SW480 (cell line): ENCODE measurements around the gene HRAS.

Source experiments
- DNase-seq: peaks from one replicate; pipeline ENCODE4 v3.0.0-alpha.2; 2016; ENCODE audit warnings: low spot score

Gene HRAS

DNA sequence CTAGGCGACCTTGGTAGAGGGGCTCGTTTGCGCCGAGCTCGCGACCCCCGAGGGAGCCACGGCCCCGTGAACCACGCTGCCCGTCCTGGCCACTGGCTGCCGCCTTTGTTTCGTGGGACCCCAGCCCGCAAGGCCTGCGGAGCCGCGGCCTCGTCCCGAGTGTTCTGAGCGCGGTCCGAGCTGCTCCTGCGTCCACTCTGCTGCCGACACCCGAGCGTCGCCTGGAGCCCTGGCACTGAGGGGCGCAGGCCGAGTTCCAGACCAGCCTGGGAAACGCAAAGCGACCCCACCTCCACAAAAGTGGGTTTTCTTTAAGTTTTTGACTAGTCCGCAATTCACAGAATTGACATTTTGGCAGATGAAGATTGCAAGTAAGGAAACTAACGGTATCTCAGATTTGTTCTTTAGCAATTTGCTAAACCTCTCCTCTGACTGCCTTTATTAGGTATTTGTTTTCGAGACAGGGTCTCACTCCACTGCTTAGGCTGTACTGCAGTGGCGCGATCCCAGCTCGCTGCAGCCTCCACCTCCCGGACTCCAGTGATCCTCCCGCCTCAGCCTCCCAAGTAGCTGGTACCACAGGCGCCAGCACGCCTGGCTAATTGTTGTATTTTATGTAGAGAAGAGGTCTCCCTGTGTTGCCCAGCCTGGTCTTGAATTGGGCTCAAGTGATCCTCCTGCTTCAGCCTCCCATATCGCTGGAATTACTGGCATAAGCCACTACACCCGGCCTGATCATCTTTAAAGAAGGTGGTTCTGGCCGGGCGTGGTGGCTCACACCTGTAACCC, 27.5 kb downstream of the HRAS start:
- no peak for DNase-seq

DNA sequence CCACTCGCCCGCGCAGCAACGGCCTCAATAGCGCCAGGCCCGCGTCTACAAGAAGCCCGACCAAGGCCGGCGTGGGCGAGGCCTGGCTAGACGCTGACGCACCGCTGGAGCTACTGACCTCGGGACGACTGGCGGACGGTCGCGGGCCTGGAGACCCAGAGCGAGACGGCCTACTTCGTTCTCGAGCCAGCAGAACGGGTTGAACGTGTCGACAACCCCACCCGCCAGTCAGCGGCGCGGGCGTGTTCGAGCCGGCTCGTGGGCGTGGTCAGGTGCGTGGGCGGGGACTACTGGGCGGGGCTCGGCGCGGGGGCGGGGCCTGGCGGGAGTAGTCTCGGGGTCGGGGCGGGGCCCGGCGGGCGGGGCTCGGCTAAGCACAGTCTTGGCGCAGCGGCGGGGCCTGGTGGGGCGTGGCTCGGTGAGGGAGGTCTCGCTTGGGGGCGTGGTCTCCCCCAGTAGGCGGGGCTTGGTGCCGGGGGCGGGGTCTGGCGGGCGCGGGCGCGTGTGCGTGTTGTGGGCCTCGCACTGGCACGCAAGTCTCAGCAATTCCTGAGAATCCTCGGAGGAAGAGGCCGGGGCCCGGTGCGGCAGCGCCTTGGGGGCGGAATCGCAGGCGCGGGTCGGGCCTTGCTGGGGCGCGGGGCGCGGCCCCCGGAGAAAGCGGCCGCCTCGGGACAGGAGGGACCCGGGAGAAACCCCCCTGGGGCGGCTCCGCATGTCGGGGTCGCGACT, 28.2 kb downstream of the HRAS start, which contains the start of gene RNH1:
TSS of gene RNH1 (minus strand) at position 248 of the 732 bp plus-strand sequence. CDS start 5,080 bp downstream, outside the sequence.
- DNase-seq: peak; percentile 78

DNA sequence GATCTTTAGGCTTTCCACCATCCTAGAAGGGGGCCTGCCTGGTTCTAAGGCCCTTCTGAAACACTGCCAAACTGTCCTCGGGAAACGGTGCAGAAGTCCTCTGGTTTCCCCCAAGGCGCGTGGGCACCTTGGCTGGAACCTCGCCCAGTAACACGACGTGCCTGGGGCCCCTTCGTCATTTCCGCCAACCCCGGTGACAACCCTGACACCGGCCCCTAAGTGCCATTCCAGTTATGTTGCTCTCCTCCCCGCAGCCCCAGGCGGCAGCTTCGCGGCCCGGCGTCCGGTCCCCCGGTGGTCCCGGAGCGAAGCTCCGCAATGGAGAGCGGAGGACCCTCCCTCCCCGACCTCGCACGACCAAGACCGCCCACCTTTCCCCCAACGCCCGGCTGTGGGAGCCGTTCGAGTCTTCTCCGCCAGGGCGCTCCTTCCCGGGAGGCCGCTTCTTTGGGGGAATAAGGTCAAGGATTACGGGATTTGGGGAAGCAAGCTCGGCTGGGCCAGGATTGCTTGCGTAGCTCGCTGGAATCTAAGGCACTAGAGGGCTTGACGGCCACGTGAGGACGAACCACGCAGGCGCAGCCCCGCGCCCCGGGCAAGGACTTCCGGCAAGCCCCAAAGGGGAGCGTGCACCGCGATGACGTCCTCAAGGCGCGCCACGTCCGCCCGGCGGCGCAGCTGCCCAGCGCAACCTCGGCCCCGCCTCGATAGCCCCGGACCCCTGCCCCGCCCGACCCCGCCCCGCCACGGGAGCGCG, 29.0 kb downstream of the HRAS start:
- DNase-seq: peak; percentile 92

DNA sequence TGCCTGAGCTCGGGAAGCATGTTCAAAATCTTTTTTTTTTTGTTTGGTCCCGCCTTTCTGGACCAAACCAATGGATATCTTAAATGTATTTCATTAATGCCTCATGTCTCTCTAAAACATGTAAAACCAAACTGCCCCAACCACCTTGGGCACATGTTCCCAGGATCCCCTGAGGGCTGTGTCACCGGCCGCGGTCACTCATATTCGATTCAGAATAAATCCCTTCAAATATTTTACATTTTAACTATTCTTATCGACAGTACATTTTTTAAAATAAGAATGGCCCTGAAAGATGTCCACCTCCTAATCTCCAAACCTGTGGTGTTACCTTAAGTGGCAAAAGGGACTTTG, 30.4 kb downstream of the HRAS start:
- DNase-seq: no peak

DNA sequence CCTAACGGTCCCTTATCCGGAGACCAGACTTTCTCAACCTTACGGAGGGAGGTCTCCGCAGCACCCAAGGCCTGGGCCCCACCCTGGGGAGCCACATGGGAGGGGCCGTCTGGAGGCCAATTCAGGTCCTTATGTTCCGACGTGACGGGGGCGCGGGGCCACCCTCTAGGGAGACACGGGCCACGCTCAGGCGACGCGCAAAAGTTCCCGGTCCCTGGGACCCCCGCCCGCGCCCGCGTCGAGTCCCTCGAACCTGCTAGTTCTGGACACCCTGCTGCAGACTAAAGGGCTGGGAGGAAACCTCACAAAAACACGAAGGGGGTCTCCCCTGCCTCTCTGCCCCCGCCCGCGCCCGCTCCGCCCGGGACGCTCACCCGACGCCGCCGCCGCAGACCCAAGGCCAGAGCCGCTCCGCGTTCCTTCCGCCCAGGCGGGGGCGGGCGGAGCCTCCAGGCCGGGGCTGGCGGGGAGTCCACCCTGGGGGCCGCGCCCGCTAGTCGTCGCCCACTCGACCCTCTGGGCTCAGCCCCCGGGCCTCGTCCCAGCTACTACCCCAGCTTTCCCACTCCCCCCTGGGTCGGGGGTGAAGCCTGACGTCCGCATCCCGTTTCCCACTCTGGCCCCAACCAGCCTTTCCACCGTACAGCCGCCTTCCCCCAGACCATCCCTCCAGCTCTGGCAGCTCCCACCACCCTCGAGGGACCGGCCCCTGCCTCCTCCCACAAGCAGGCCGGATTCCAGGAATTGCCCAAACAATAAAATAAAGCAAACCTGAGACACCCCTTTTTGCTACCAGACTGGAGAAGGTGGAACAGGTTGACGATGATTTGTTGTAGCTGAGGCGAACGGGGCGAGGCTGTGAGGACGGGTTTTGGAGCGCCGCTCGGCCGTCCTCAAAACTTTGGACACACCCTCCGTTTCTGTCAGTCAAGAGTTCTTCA, 31.1 kb downstream of the HRAS start:
- no peak for DNase-seq

DNA sequence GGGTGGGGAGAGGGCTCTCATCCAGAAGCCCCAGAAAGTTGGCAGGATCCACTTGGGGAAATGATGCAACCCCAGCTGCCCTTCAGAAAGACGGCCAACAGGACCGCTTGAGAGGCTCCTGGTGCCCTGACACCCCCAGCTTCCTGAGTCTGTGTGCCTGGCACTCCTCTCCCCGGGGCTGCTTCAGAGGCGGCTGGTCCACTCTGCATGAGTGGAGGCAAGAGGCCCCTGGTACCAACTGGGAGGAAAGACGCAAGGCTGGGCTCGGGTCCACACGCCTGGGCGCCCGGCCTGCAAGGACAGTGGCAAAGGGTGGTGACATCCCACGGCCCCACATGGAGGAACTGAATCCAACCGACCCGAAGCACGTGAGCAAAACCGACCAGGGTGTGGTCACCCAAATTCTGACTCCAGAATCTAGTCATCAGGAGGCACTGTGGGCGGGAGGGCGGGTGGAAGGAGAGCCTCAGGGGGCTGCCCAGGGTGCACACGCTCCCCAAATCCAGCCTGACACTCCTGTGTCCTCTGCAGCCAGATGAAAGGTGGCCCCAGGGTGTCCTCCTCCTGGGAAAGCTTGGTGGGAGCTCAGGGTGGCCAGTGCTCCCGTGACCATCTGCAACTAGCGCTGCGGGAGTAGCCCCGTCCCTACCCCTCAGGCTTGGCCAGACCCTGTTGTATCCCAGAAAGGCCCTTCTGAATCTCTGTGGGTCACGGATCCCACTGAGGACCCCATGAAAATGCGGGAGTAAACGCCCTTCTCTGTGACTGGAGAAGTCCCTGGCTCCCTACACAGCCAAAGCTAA, 32.0 kb downstream of the HRAS start:
- DNase-seq: no peak

DNA sequence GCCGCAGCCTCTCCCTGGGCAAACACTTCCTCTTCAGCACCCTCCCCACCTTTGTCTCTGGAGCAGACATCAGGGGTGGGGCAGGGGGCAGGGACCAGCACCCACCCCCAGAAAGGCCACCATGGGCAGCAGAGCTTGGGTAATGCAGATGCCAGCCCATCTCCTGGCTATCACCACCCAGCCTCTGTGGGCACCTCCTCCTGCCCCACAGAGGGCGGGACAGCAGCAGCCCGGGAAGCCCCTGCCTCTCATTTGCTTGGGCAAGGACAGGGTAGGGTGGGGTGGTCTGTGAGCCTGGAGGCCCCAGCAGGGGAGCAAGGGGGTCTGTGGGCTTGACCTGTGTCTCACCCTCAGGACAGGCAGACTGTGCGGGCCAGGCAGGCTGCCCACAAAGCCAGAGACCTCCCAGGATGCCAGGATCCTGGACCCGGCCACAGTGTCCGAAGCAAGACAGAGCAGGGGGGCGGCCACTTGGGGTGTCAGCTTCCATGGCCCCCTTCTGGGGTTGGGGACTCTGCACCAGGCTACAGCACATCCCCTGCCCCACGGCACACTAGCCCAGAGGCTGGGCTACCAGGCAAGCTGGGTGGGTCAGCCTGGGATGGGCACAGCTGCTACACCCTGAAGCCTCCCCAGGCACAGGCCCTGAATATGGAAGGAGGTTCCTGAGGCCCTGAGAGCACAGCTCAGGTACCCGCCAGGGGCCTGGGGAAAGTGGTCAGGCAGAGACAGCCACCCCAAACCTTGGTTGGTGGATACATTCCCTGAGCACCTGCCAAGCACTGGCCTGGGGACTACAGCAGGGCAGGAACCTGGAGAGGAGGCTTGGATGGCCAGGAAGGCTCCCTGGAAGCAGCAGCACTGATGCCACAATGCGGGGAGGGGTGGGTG, 32.8 kb downstream of the HRAS start:
- DNase-seq: no peak

DNA sequence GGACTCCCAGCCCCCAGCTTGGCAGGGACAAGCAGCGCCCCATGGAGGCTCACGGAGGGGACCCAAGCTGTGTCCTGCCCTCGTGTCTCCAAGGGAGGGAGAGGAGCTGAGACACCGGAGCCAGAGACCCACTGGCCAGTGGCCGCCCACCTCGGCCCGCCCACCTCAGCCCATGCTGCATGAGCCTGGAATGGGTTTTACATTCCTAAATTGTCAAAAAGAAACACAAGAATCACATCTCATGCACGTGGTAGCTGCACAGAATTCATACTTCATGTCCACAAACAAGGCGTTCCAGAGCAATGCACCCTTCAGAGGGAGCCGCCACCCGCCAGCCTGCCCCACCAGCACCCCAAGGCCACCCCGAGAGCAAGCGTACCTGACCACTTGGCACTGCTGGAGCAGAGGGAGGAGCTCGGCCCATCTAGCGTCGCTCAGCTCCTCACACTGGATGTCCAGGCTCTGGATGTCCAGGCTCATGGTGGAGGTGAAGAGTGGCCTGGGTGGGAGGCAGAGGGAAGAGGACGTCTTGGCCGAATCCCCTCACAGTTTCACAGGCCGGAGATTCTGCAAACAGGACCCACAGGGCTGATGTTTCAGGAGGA, 33.6 kb downstream of the HRAS start:
- DNase-seq: no peak

DNA sequence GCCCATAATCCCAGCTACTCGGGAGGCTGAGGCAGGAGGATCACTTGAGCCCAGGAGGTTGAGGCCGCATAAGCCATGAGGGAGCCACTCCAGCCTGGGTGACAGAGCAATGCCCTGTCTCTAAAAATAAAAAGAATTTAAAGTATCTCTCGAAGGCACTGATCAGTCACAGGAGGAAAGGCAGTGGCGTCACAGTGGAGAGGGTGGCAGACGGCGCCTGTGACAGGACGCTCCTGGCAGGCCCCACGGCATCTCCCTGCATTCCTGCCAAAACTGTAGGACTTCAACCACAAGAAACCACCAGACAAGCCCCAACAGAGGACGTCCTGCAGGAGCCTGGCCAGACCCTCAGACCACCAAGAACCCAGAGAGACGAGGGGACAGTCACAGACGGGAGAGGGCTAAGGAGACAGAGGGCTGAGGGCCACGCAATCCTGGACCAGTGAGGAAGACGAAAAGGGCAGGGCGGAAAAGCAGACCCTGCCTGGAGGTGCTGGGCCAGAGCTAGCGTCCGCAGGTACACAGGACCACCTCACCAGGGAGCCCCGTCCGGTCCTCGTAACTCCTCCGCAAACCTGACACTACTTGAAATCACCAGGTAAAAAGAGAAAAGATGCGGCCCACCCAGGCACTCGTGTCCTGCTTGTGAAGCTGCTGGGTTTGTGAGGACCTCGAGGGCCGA, 34.2 kb downstream of the HRAS start:
- DNase-seq: no peak

DNA sequence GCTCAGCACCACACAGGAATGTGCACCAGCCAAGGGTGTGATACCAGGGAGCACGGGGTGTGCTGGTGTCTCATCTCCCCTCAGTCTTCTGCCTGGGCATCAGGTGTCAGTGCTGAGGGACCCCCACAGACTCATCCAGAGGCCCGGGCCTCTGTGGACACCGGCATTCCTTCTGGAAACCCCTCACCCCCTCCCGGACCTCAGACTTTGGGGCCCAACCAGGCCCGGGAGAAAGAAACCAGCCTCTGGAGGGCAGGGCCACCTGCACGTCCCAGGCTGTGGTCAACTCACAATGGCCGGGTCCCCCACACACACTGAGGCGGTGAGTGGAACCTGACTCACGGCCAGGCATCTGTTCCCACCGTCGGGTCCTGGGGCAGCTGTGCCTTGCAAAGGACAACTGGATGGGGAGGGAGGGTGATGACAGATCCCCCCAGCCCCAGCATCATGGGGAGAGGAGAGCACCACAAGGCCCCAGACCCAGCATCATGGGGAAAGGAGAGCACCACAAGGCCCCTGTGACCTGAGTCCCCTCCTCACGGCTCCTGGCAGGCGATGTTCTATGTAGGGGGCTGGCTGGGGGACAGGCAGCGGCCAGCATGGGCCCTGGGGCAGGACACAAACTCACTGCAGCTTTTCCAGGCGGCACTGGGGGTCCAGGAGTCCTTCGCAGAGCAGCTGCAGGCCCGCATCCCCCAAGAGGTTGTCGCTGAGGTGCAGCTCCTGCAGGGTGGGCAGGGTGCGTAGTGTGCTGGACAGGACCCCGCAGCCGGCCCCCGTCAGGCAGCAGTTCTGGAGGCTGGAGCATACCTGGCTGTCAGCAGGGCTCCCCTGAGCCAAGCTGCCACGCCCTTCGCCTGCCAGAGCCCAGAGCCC, 35.9 kb downstream of the HRAS start:
- no peak for DNase-seq

DNA sequence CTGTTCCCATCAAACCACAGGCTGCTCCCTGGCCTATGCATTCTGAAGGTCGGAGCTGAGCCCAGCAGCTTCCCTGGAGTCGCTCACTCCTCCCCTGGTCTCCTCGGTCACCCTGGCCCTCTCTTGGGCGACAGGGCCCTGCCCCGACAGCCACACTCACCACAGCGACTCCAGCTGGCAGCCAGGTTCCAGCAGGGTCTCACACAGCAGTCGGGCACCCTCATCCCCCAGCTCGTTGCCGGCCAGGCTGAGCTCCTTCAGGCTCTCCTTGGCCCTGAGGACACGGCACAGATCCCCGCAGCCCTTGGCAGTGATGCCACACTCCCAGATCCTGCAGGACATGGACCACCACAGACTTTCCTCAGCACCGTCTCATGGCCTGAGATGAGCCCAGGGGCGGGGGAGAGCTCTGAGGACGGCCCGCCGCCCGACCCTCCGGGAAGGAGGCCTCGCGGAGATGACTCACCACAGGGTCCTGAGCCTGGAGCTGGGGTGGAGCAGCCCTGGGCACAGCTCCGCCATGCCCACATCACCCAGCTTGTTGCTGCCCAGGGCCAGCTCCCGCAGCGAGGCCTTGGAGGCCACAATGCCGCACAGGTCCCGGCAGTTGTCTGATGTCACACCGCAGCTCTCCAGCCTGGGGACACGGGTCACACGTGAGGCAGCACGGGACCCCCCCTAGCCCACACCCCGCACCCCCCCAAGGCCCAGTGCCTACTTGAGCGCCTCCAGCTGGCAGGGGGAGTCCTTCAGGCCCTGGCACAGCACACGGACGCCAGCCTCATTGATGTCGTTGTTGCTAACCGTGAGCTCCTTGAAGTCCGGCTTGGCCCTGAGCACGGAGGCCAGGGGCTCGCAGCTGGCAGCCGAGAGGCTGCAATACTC, 36.8 kb downstream of the HRAS start:
- no peak for DNase-seq

DNA sequence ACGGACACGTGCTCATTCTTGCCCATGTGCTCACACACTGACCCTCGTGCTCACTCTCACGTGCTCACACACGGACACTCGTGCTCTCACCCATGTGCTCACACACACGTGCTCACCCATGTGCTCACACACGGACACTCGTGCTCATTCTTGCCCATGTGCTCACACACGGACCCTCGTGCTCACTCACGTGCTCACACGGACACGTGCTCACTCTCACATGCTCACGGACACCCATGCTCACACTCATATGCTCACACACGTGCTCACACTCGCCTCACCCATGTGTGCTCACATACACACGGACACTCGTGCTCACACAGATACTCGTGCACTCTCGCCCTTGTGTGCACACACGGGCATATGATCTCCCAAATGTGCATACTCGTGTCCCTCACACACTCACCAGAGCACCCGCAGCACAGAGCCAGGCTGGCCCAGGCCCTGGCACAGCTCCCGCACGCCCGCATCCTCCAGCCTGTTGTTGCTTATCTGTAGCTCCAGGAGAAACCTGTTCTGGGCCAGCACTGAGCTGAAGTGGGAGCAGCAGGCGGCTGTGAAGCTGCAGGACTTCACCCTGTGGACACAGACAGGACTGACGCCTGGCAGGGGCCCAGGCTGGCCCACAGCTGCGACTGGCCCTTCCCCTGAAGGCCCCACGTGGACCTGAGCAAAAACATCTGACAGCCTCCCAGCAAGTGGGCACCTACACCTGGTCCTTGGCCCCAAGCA, 37.6 kb downstream of the HRAS start:
- no peak for DNase-seq

DNA sequence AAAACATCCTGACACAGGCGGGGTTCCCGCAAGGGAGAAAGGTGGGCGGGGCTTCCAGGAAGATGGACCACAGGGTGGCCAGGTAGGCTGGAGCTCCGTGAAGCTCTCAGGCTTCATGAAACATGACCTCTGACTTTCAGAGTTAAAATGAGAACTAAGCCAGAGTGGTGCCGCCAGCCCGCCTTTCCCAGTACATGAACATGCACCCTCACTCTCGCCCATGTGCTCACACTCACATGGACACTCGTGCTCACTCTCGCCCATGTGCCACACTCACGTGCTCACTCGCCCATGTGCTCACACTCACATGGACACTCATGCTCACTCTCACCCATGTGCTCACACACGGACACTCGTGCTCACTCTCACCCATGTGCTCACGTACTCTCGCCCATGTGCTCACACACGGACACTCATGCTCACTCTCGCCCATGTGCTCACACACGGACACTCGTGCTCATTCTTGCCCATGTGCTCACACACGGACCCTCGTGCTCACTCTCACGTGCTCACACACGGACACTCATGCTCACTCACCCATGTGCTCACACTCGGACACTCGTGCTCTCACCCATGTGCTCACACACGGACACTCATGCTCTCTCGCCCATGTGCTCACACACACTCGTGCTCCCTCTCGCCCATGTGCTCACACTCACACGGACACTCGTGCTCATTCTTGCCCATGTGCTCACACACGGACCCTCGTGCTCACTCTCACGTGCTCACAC, 38.4 kb downstream of the HRAS start:
- DNase-seq: peak; percentile 15

DNA sequence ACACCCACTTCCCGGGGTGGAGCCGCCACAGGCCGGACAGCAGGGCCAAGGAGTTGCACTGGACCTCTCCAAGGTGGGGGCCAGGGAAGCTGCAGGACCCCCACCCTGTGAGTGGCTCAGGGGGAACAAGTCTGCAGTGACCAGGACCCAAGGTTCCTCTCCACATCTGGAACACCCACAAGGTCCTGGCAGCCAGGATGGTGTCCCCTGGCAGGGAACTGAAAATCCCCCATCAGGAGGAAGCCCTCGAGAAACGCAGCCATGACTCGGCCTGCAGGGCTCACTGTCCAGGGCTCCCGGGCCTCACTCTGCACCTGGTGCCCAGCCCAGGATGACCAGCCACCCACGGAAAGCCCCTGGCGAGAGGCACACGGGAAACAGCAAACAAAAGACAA, 39.8 kb downstream of the HRAS start:
- no peak for DNase-seq

DNA sequence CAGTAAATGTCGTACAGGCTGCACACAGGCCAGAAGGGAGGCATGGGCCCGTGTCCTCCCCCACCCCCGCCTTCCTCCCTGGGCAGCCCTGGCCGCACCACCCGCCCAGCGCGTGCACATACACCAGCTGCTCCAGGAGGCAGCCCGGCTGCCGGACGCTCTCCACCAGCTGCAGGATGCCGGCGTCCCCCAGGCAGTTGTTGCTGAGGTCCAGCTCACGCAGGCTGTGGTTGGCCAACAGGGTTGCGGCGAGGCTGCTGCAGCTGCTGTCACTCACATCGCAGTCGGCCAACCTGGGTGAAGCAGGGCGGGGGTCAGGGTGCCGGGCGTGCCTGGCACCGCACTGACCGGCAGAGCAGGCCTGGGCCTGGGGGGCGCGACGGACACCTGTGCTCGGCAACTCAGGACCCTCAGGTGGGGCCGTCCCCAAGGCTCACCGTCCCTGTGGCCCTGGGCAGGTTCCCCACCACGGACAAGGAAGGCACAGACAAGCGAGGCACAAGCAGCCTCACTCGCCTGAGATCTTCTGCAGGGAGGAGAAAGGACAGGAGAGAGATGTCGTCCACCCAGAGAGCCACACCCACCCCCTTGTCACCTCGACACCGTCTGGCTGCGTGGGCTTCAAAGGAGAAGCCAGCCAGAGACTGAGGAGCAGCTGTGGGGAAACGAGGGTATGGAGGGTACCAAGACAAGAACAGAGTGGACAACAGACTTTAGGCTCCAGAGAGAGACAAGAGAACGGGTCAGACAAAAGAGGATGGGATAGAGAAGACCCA, 40.4 kb downstream of the HRAS start:
- DNase-seq: no peak
